ENCODE results near the gene CNTN6. TPM values are rescaled to one million over a fixed set of nuclear protein-coding genes. Genes with fewer than 3 reads are reported as not detected.

CNTN6 gene
- total RNA-seq, 1 experiment from 2014 or later, result not detected

- Histone ChIP-seq H3K79me1 (ENCODE audit: insufficient read depth, low read depth, low read length, poor library complexity, severe bottlenecking) (no peaks in the 10 kb centered on the region), H4K8ac (replicated peaks; ENCODE audit: insufficient read length, low read depth, low read length) (no peak overlapping the region), H3K4me1 (ENCODE audit: insufficient read depth, low read length) (no peaks in the 10 kb centered on the region), H2AFZ (ENCODE audit: low read length) (no peak overlapping the region), H2BK120ac (ENCODE audit: low read depth, low read length, poor library complexity, severe bottlenecking) (no peak overlapping the region), H4K91ac (ENCODE audit: insufficient read length, low read depth, low read length) (no peak overlapping the region), H3K23me2 (ENCODE audit: insufficient read length, low read depth, low read length, poor library complexity, severe bottlenecking) (no peaks in the 10 kb centered on the region), H3K9me3 (ENCODE audit: control insufficient read depth, low read depth, low read length) (no peaks in the 10 kb centered on the region), H3K79me2 (ENCODE audit: insufficient read depth, low read length) (no peaks in the 10 kb centered on the region), H3K23ac (ENCODE audit: insufficient read length, low read depth, low read length) (no peak overlapping the region), H3K14ac (ENCODE audit: insufficient read depth, low read length) (no peak overlapping the region), H3K4ac (ENCODE audit: low read depth, low read length) (no peak overlapping the region), H3K4me2 (ENCODE audit: insufficient read depth, insufficient read length, low read length) (no peak overlapping the region), H2BK15ac (ENCODE audit: low read depth, low read length) (no peak overlapping the region), H3T11ph (ENCODE audit: low read length) (no peak overlapping the region), H3K9ac (ENCODE audit: extremely low read depth, insufficient read length, low read length) (no peak overlapping the region), H3K27me3 (ENCODE audit: insufficient read depth, low read length) (no peaks in the 10 kb centered on the region), H3K56ac (ENCODE audit: insufficient read length, low read depth, low read length) (no peak overlapping the region), H2AK5ac (ENCODE audit: insufficient read length, low read length) (no peak overlapping the region), H2BK5ac (ENCODE audit: insufficient read length, low read length) (no peak overlapping the region), H4K20me1 (ENCODE audit: control insufficient read depth, insufficient read depth, insufficient read length) (no peaks in the 10 kb centered on the region), H2BK20ac (ENCODE audit: low read depth, low read length, poor library complexity, severe bottlenecking) (no peak overlapping the region), H4K5ac (ENCODE audit: insufficient read length, low read depth, low read length) (no peak overlapping the region), H2BK12ac (ENCODE audit: insufficient read length, low read depth, low read length) (no peak overlapping the region), H3K27ac (ENCODE audit: insufficient read length, low read depth, low read length) (no peak overlapping the region), H3K18ac (ENCODE audit: insufficient read length, low read depth, low read length) (no peak overlapping the region)
- no peak overlapping the region for H3K27ac Mint-ChIP-seq
- TF ChIP-seq CTCF (conservative IDR thresholded peaks at IDR 0.05), result peak; percentile 86
- WGBS (ENCODE audit: extremely low coverage, insufficient read length, low lambda C conversion rate), result no CpG with 5 or more reads among the region's 2 CpGs
- H3K9me3 Mint-ChIP-seq, result no peaks in the 10 kb centered on the region
- H3K27me3 Mint-ChIP-seq (ENCODE audit: low read depth), result no peaks in the 10 kb centered on the region
- no peak overlapping the region for H3K4me3 Mint-ChIP-seq
- peak; percentile 64 for DNase-seq
- H3K36me3 Mint-ChIP-seq (ENCODE audit: insufficient read depth in 1 of 3, low read depth in 3 of 3), result no peaks in the 10 kb centered on the region
- peaks cover 2% of the 10 kb centered on the region in 2 experiments; a peak in 1 of 4 replicates for H3K4me1 Mint-ChIP-seq
These were observed 10.7 kb upstream of the CNTN6 start for GRCh38 chr3:1082108-1082507.
